NCI-H1930 (cell line): ENCODE results near the gene DTX4.

ENCODE experiments used
- DNase-seq, 2 experiments: peaks; one replicate each; lab custom pipeline; 2025; lab: John Stamatoyannopoulos, UW

Gene DTX4

DNA sequence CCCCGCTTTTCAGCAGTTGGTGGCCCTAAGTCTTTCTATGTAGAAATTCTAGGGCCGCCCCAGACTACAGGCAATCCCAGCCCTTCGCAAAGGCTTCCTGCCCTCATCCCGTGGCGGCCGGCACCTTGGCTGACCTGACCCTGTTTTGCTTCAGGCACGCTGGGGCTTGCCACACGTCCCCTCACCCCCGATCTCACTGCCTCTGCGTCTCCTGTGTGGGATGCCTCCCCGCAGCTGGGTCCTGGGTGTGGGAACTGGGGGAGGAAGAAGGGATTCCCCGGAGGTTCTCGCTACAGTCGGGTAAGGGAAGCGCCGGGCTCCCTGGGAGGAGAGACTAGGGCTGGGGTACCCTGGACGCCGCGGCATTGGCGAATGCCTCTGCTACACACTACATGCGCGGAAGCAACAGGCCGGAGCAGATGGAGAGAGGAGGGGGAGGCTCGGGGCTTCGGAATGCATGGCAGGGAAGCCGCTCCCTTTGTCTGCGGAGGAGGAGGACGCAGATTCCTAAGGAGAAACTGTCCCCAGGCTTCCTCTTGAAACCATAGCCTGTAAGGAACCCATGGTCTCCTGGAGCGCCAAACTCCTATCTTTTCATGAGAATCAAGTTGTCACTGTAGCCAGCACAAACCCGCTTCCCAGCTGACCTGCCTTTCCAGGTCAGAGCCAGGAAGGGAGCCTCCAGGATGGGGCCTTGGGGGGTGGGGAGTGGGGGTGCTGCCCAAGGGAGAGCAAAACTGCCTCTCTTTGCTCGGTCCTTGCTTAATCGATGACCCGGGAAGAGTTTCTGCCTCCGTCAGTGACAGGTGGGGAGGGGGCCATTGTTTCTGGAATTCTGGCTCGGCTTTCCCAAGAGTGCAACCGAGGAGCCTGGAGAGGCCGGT is 1.4 kb downstream of the DTX4 start:
- DNase-seq: no peak

DNA sequence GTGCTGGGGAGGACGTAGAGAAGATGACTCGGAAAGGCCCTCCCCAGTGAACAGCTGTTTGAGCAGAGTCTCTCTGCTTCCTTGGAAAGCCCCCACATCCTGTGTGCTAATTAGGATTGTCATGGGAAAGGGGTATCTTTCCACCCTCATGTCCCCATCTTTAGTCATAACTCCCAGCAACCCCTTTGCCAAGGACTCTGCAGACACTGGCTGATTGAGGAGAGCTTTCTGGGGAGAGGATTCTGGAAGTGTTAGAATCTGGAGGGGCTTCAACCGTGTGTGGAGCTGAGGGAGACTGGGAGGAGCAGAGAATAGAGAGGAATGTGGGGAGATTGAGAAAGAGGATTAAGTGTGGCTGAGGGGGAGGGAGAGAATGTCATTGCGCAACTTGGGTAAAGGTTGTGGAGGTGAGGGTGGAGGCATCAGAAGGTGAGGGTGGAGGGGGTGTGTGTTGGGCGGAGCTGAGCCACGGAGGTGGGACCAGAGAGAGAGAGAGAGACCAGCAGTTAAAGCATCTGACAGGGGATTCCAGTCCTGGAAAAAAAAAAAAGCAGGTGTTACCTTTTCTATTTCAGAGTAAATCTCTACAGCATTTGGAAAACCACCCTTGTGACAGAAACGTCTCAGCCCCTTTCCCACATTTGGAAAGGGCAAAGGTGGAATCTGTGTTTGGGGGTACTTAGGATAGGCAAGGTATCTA is 2.2 kb downstream of the DTX4 start:
- DNase-seq: no peak

DNA sequence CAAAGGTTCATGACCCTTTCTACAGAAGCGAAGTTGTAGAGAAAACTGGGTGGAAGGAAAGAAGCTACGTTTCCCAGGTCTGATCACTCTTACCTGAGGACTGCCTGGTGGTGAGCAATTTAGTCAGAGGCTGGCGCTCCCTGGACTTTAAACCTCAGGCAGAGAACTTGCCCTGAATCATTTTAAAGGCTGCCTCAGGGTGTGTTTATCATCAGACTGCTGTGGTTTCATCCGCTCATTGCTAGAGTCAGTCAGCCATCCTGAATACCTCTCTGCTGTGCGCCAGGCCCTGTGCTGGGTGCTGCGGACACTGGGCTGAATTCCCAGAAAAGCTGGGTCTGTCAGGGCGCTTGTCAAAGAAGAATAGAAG is 2.7 kb downstream of the DTX4 start:
- no peak for DNase-seq

DNA sequence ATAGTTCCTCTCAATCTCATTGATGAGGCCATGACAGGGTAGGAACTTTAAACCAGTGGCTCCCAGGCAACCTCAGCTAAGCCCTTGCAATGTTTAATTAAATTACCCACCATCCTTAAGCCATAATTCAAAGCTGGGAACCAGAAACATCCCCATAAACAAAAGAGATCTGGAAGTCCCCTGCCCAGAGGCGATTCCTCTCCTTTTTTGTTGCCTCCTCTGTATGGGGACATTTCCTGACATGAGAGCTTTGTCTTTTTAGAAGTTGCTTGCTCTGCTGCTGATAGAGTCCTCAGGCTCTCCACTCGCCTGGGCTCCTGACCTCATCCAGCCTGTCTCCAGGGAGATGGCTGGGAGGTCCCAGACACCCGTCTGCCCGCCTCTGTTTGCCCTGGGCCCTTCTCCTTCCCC is 3.2 kb downstream of the DTX4 start:
- DNase-seq: no peak

DNA sequence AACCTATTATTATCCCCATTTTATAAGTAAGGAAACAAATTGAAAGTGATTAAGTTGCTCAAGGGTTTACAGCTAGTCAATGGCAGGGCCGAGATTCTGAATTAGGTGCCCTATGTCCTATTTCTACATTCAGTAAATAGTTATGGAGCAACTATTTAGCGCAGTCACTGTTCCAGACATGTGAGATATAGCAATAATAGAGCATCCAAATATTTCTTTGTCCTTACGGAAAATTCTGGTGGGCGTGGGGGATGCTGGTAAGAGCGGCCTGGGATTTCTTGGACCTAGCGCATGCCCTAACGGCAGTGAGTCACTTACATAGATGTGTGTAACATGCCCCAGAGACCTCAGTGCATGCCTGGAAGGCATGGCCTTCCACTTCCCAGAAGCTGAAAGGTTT is 4.4 kb downstream of the DTX4 start:
- DNase-seq: no peak

DNA sequence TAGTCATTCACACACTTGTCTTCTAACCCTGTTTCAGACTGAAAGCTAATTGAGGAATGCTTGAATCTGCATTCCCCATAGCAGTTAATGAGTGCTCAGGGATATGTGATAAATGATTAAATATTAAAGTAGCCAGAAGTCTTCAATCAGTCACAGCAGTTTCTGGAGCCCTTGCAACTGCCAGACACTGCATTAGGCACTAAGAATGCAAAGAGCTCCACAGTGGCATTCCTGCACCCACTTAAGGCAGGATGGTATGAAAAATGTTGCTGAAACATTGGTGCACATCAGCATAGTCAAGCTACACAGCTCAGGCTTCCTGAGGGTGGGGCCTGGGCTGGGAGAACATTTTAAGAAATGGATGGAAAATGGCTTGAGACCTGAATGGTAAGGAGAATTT is 6.5 kb downstream of the DTX4 start:
- DNase-seq: no peak

DNA sequence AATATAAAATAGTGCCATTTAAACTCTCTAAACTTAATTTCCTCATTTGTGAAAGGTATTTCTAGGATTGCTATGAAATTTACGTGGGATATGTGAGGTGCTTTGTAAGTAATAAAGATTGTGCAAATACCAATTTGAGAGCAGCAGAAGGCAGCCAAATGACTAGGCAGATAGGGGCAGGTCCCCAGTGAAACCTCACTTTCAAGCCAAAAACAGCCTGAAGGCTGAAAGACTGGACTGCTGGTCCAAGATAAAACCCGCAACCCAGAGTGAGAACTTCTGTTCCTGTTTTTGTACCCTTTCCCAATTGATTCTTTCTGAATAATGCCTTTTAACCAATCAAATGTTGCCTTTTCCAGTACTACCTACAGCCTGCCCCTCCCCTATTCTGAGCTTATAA is 7.2 kb downstream of the DTX4 start:
- DNase-seq: no peak

DNA sequence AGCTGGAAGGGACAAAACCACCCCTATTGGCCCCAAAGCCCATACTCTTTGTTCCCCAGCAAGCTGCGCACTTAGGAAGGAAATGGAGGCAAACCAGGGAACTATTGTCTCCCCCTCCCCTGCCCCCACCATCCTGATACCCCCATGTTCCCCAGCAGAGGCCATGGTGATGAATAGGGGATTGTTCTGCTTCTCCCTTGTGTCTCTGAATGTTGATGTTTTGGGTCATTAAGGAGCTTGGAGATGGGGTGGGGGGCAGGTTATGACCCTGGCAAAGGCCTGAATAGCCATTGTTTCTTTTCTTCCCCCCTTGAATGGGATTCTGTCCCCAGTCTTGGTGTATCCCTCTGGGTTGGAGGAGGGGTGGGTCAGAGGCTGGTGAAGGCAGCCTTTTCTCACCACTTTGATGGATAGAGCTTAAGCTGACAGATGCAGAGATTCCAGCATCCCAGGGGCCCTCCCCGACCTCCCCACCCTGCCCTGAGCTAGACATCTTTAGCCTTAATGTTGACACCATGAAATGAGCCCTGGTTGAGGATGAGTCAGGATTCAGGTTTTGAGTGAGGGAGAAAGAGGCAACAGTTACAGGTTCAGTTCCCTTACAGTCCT is 8.3 kb downstream of the DTX4 start:
- no peak for DNase-seq

DNA sequence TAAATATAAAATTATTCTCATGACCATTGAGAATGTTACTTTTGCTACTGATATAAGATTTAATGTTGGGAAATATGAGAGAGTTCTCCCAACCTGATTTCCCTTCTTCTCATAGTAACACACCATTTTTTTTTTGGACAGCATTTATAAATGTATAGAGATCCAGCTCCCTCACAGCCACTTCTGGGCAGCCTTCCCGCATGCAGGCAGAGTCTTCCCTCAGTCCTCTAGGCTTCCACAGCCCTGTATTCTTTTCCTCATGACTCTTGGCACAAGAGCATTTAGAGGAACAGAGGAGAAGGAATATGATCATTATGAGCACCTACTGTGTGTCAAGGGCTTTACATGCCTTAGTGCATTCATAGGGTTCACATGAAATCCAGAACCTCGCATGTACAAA is 9.0 kb downstream of the DTX4 start:
- DNase-seq: no peak

DNA sequence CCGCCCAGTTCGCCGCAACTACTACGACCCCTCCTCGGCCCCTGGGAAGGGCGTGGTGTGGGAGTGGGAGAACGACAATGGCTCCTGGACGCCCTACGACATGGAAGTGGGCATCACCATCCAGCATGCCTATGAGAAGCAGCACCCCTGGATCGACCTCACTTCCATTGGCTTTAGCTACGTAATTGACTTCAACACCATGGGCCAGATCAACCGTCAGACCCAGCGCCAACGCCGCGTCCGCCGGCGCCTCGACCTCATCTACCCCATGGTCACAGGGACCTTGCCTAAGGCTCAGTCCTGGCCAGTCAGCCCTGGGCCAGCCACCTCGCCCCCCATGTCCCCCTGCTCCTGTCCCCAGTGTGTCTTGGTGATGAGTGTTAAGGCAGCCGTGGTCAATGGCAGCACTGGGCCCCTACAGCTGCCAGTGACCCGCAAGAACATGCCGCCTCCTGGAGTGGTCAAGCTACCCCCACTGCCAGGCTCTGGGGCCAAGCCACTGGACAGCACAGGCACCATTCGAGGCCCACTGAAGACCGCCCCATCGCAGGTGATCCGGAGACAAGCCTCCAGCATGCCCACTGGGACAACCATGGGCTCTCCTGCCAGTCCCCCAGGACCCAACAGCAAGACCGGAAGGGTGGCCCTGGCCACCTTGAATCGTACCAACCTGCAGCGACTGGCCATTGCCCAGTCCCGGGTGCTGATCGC is 10.0 kb downstream of the DTX4 start:
- no peak for DNase-seq

DNA sequence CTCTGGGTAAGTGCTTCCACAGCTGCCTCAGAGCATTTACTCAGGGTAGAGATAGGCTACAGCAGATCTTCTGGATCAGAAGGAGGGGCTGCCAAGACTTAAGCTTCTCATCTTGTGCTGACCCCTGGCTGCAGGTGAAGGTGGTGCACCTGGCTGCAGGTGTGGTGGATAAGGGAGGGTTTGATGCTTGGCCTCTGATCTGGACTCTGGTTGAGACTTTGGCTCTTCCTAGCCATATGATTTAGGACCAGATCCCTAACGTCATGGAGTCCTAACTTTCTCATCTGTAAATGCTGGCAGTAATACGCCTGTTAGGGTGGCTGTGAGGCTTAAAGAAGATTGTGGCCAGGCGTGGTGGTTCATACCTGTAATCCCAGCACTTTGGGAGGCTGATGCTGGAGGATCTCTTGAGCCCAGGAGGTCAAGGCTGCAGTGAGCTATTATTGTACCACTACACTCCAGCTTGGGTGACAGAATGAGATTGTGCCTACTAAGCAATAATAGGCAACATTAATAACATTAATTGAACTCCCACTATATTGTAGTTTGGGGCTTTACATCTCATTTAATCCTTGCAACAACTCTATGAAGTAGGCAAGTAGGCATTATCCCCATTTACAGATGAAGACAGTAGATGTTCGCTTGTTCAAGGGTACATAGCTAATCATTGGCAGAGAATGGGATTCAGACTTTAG is 10.7 kb downstream of the DTX4 start:
- DNase-seq: no peak

DNA sequence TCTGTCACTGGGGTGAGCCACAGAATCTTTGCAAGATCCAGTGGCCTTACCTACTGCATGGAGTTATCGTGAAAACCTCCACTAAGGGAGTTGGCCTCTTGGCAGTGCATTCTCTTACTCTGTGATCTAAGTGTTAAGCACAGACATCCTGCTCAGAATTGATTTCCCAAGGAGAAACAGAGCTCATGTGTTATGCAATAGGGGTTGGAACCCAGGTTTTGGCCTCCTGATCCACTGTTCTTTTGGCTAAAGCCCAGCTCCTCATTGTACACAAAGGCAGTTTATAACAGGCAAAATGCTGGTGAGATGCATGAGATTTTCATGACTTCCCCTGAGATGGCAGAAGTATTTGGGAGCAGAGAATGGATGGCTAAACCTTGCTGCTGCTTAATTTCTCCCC is 11.8 kb downstream of the DTX4 start:
- DNase-seq: no peak

DNA sequence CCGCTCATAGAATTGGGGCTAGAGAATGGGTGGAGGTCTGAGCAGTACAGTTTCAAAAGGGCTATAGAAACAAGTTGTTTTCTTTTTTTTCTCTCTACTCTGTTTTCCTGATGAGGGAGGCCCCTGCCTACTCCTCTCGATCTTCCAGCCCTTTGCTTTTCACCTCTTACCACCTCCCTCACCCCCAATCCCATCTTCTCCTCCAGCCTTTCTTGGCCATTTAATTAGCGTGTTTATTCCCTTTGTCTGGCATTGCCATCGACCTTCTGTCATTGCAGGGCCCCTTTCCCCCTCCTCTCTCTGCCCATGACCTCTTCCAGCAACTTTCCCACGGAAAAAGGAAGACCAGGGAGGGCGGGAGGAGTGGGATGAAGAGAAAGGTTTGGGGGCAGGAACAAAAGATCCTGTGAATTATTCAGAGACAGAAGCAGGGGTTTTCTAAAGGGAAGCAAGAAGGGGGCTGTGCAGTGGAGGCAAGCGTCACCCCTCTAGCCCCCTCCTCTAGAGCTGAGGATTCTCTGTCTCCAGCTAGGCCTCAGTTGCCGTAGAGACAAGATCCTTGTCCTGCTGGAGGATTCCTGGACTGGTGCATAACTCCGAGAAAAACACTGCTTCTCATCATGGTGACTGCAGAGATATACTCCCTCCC is 12.9 kb downstream of the DTX4 start:
- DNase-seq: no peak

DNA sequence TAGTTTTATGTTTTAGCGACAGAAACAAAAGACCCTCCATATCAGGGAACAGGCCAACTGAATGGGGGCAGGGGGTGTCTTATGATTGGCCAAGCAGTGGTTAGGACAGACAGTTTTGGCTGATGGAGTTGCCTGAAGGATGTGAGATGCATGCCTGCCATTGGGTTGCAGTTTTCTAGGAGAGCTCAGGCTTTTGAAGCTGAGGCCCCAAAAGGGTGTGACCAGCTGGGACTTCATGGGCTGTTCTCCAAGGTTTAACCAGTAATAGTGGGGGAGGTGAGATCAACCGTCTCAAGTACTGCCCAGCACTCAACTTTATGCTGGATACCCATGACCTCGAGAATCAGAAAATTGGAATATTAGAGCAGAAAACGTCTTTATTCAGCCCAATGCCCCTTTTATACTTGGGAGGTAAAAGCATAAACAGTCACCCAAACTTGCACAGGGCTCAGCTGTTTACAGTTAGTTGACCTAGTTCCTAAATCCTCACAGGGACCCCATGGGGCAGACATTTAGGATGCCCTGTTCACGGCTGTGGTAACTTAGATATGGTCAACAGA is 13.5 kb downstream of the DTX4 start:
- DNase-seq: no peak

DNA sequence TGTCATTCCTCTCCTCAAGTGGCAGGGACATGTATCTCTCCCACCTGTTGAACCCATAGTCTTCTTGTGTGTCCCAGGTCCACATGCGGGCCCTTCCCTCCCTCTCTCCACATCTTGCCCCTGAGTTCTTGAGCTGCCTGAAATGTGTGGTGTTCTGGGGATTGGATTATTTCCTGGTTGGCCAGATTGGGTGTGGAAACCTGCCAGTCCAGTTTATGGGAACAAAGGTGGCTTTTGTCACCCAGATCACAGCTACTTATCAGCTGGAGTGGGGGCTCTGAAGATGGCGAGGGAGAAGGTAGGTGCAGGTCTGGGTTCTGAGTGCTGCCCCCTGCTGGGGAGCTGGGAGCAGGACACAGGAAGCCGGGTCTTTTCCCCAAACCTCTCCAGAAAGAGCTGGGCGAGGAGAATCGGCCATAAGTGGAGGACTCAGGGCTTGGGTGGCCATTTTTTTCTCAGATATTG is 14.2 kb downstream of the DTX4 start:
- peak; percentile 8 to 13 for DNase-seq

DNA sequence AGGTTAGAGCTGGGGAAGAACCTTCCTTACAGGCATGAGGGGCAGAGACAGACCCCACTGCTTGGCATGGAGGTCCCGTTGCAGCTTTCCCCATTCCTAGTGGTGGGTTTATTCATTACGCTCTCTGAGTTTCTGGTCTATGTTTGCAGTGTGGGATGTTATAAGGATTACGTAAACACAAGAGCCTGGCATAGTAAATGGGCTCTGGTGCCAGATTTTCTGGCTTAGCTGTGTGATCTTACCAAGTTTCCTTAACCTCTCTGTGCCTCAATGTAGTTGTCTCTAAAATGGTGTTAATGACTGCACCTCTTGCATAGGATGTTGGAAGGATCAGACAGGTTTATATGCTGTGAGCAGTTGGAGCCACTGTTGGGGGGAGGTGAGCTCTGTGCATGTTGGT is 15.1 kb downstream of the DTX4 start:
- no peak for DNase-seq

DNA sequence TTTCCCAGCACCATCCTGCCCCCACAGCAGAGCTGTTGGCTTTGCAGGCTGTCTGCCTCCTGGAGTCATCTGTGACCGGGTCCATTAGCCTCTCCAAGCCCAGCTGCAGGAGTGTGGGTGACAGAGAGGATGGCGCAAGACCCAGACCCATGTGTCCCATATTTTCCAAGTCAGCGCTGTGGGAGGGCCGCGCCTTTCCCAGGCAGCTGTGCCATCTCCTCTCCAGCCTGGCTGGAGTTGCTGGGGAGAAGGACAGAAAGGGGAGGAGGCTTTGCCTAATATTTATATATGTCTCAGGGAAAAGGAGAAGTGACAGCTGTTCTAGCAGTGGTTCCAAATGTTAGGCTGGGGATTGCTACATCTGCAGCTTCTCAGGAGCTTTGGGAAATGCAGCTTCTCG is 15.7 kb downstream of the DTX4 start:
- no peak for DNase-seq

DNA sequence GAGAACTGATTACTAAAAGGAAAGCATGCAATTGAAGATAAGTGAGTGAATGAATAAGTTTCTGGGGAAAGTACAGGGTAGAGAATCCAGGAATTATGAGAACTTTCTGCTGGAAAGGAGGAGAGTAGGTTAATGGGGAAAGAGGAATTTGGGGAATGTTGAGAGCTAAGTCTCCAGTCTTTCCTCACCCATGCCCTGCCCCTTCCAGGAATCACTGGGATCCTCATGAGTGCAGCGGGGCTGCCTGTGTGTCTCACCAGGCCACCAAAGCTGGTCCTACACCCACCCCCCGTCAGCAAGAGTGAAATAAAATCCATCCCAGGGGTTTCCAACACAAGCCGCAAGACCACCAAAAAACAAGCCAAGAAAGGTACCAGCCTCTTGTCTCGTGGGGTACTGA is 17.0 kb downstream of the DTX4 start:
- no peak for DNase-seq

DNA sequence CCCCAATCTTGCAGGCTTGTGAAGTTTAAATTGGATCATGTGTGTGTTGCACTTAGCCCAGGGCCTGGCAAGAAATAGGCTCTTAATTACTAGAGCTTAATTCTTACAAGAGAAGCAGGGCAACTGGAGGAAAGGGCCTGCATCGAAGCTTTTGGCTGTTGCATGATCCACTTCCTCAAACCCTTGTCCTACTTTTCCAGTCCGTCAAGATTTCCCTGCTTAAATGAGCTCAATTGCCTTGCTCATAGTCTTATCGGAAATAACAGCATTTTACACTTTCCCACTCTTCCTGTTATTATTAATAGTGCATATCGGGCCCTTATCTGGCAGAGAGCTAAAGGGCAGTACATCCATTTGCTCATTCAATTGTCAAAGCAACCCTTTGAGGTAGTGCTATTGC is 18.1 kb downstream of the DTX4 start:
- no peak for DNase-seq

DNA sequence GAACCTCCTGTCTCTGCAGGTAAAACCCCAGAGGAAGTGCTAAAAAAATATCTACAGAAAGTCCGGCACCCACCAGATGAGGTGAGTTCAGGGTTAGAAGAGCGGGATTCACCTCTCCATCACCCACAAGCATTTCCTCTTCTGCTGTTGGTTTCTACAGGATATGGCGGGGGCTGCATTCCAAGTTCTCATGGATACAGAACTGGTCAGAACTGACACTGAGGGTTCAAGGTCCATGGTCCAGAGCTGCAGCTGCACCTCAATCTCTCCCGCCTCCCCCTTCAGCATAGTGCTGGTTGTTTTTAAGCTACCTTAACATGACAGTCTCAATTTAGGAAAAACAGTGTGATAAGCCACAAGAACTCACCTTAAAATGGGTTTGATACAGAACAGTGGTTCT is 19.2 kb downstream of the DTX4 start:
- no peak for DNase-seq

DNA sequence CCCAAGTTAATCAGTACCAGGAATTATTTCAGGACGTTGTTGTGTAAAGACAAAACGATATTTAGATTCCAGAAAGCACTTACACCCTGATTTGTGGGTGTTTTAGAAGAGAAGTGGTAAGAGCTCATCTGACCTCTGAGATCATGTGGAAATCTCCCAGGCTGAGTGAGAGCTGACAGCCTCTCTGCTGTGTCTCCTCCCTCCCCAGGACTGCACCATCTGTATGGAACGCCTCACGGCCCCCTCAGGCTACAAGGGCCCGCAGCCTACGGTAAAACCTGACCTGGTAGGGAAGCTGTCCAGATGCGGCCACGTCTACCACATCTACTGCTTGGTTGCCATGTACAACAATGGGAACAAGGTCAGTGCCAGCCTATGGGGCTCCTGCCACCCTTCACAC is 20.0 kb downstream of the DTX4 start:
- no peak for DNase-seq
